Measurements from ENCODE around the gene ATXN2. TPM values are rescaled to one million over a fixed set of nuclear protein-coding genes. Genes with fewer than 3 reads are reported as not detected.

ATXN2 gene
- total RNA-seq, 1 experiment from 2014 or later, result 72.9 TPM

DNA sequence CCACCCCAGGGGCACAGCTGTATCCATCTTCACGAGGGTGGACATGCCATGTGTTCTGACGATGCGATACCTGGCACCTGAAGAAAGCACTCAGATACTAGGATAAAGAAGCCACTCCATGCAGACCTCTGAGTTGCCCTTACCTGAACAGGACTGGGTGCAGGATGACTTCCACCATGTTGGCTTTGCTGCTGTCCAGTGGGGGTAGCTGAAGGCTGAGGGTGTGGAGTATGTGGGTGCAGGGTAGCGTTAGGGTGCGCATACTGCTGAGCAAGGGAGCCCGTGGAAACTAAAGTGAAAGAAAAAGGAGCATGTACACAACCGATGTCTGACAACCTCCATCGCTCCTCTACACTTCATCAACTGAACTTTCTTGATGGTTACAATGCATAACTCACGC lies 142.0 kb downstream of the ATXN2 start:
- Histone ChIP-seq H3K23me2 (ENCODE audit: insufficient read length, low read depth, low read length, poor library complexity, severe bottlenecking) (no peaks in the 10 kb centered on the region), H2BK120ac (ENCODE audit: low read depth, low read length, poor library complexity, severe bottlenecking) (no peak overlapping the region), H3K23ac (ENCODE audit: insufficient read length, low read depth, low read length) (no peak overlapping the region), H4K91ac (ENCODE audit: insufficient read length, low read depth, low read length) (no peak overlapping the region), H3T11ph (ENCODE audit: low read length) (no peak overlapping the region), H3K9ac (ENCODE audit: extremely low read depth, insufficient read length, low read length) (no peak overlapping the region), H3K79me2 (ENCODE audit: insufficient read depth, low read length) (no peaks in the 10 kb centered on the region), H3K27ac (ENCODE audit: insufficient read length, low read depth, low read length) (no peak overlapping the region), H3K18ac (ENCODE audit: insufficient read length, low read depth, low read length) (no peak overlapping the region), H4K5ac (ENCODE audit: insufficient read length, low read depth, low read length) (no peak overlapping the region), H3K14ac (ENCODE audit: insufficient read depth, low read length) (no peak overlapping the region), H2BK5ac (ENCODE audit: insufficient read length, low read length) (no peak overlapping the region), H2BK12ac (ENCODE audit: insufficient read length, low read depth, low read length) (no peak overlapping the region), H3K4ac (ENCODE audit: low read depth, low read length) (no peak overlapping the region), H3K4me2 (ENCODE audit: insufficient read depth, insufficient read length, low read length) (no peak overlapping the region), H3K56ac (ENCODE audit: insufficient read length, low read depth, low read length) (no peak overlapping the region), H4K8ac (replicated peaks; ENCODE audit: insufficient read length, low read depth, low read length) (no peak overlapping the region), H2BK20ac (ENCODE audit: low read depth, low read length, poor library complexity, severe bottlenecking) (no peak overlapping the region), H4K20me1 (ENCODE audit: control insufficient read depth, insufficient read depth, insufficient read length) (no peaks in the 10 kb centered on the region), H3K4me1 (ENCODE audit: insufficient read depth, low read length) (no peaks in the 10 kb centered on the region), H2AK5ac (ENCODE audit: insufficient read length, low read length) (no peak overlapping the region), H3K9me3 (ENCODE audit: control insufficient read depth, low read depth, low read length) (no peaks in the 10 kb centered on the region), H2BK15ac (ENCODE audit: low read depth, low read length) (no peak overlapping the region), H3K27me3 (ENCODE audit: insufficient read depth, low read length) (no peaks in the 10 kb centered on the region), H2AFZ (ENCODE audit: low read length) (no peak overlapping the region), H3K79me1 (ENCODE audit: insufficient read depth, low read depth, low read length, poor library complexity, severe bottlenecking) (no peaks in the 10 kb centered on the region)
- DNase-seq, result no peak
- Mint-ChIP-seq H3K27ac (no peak overlapping the region; a peak in 1 of 7 replicates), H3K36me3 (ENCODE audit: insufficient read depth in 1 of 3, low read depth in 3 of 3) (peaks cover 21 to 46% (median 36%) of the 10 kb centered on the region in 3 experiments; a peak in 6 of 7 replicates), H3K27me3 (ENCODE audit: low read depth) (no peaks in the 10 kb centered on the region), H3K4me1 (no peaks in the 10 kb centered on the region), H3K4me3 (no peak overlapping the region), H3K9me3 (no peaks in the 10 kb centered on the region)
- TF ChIP-seq, protein P1, sequence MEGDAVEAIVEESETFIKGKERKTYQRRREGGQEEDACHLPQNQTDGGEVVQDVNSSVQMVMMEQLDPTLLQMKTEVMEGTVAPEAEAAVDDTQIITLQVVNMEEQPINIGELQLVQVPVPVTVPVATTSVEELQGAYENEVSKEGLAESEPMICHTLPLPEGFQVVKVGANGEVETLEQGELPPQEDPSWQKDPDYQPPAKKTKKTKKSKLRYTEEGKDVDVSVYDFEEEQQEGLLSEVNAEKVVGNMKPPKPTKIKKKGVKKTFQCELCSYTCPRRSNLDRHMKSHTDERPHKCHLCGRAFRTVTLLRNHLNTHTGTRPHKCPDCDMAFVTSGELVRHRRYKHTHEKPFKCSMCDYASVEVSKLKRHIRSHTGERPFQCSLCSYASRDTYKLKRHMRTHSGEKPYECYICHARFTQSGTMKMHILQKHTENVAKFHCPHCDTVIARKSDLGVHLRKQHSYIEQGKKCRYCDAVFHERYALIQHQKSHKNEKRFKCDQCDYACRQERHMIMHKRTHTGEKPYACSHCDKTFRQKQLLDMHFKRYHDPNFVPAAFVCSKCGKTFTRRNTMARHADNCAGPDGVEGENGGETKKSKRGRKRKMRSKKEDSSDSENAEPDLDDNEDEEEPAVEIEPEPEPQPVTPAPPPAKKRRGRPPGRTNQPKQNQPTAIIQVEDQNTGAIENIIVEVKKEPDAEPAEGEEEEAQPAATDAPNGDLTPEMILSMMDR (conservative IDR thresholded peaks at IDR 0.05), result no peak
- WGBS (ENCODE audit: extremely low coverage, insufficient read length, low lambda C conversion rate), result no CpG with 5 or more reads among the region's 9 CpGs

Measured in H9 (cell line).